GM18870 (cell line): ENCODE data around the gene SEPTIN2.
"Not testable (repeated sequence)": the region's sequence is repeated elsewhere in the genome, so short reads cannot be mapped to it uniquely, and the experiment has no call there.

ENCODE experiments used
- ATAC-seq: cut with Tn5 transposase; IDR thresholded peaks from one replicate; pipeline ENCODE4 v1.9.1; 2021; ENCODE audit warnings: moderate library complexity; ENCODE audit not compliant: unreplicated experiment

SEPTIN2 gene

DNA sequence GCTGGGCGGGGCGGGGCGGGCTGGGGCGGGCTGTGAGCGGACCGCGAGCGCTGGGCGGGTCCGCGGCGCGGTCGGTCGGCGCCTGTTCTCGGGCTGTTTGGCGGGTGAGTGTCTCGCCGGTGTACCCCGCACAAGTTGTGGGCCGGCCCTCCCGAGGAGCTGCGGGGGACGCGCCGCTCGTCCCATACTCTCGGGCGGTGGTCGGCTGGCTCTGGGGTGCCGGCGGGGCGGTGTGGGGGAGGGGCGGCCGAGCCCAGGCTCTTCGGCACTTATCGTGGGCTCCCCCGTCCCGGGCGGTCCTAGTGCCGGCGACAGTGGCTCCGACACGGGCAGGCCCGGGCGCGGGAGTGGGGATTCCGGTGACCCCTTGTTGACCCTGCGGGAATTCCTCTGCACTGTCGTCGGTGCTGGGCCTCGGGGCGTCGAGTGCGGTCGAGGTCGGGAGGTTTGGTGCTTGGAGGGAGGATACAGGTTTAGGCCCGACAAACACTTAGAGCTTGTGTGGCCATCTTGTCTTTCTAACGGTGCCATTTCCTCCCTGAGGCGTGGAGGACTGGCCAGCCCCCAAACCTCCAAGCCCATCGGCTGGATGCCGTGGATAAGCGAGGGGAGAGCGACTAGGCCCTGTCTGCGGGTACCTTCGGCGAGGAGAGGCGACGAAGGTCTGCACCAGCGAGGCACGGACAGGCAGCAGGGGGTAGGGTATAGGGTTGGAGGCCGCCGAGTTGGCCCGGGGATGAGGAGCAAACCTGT, at the start of gene SEPTIN2:
SEPTIN2 (plus strand) TSS at position 47 of the 753 bp plus-strand sequence. CDS start 8,308 bp downstream, outside the sequence.
- peak; percentile 27 for ATAC-seq

GRCh38 chr2:241267249-241268067, 48.3 kb upstream of the SEPTIN2 start:
- ATAC-seq = no peak

DNA sequence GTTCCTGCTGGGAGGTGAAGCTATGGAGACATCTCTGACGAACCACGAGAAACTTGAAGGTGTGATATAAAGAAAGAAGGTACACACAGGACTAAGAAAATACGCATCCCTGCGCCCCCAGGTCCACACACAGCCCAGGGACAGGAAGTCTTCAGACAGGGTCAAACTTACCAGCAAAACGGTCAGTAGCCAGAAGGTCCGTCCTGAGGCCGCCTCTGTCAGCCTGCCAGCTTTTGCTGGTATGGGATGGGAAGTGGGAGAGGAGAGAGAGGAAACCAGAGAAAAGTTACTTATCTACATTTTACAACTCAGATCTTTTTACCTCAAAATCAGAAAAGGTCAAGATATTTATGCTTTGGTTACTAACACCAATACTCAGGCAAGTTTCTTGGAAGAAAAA, 47.4 kb upstream of the SEPTIN2 start:
- ATAC-seq = no peak

DNA sequence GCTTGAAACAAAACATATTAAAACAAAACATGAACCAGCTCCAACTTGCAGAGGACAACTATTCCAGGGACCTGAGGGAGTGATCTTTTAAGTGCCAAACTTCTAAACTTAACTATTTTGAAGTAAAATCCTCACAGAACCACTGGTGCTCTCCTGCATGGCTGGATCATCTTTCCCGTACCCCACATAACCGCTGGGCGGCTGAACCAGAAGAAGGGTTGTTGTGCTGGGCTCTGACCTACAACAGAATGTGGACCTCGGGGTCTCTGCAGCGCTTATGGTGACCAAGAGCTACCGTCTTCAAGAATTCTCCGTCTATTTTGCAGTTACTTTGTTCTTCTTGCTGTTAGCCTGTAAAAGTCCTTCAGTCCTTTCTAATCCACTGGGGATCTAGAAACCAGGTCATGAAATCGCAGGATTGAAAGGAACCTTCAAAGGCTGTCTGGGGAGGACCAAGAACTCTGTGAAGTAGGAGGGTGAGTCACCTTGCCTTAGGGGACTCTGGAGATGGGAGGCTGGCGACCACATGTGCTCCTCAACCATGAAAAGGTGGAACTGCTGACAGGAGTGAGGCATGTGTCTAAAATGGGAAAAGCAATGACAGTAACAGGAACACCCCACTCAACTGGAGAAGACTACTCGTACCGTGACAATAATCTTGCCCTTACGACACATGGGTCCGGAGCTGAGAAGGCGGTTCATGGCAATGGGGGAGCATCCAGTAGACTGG, 46.8 kb upstream of the SEPTIN2 start:
- ATAC-seq = no peak

DNA sequence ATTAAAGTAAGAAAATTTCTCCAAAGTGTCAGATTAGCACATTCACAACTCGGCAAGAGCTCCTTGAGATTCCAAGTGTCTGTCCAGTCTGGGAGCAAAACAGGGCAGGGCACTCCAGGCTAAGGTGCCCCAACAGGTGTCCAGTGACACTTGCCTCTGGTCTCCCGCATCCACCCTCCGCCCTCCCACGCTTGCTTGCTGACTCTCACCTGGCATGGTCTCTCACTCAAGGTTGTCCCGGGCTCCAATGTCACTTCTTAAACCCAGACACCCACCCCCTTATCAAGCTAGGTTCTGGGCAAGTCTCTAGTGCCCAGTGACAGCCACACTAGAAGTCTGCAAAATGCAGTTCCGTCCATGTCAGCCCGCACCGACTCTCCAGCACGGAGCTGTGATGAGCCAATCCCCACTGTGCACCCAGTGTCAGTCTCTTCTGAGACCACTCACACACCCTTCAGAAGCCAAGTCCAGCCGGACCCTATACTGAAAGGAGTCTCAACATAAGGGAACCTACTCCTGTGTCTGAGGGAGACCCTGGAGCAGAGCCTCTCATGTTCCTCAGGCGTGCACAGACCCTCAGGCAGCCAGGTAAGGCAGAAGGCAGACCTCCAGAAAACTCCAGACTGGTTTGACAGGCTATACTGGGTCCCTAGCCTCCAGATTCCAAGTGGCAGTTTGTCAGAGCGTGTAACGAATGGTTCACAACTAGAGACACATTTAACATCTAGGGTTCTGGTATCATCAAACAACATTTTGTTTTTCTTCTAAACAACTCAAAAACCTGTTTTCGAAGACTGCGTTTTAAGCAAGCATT, 45.8 kb upstream of the SEPTIN2 start:
- no peak for ATAC-seq

- no peak for ATAC-seq
Measured at GRCh38 chr2:241270531-241270930, 45.2 kb upstream of the SEPTIN2 start.

GRCh38 chr2:241271706-241272302, 43.9 kb upstream of the SEPTIN2 start:
- no peak for ATAC-seq

DNA sequence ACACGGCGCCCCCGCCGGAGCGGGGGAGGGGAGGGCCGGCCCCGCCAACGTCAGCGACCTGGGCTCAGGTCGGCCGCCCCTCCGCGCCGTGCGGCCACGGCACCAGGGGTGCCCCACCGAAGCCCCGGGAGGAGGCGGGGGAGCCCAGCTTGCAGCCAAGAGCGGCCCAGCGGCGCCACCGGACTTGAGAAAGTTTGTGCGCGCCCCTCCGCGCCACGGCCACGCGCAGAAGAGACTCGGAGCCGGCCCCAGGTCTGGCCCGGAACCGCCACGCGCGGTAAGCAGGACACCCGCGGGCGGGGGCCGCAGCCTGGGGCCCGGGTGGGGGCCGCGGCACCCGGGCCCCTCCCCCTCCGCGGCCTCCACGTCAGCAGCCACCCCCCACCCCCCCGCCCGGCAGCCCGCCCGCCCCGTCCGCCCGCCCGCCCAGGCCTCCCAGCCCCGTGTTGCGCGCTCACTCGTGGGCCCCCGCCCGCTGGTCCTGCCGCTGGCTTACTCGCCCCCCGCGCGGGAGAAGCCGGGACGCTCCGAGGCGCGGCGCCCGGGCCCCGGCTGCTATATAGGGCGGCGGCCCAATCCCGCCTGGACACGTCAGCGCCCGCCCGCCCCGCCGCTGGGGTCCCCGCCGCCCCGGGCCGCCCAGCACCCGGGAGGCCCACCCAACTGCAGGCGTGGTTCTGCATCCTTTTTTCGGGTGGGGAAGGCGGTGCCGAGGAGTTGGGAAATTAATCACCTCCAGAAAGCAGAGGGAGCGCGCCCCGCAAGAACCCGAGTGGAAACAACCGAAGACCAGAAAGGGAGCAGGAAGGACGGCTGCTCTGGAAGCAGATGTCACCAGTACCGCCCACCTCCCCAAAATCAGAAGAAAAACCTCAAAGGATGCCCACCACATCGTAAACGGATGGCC, 43.2 kb upstream of the SEPTIN2 start:
- ATAC-seq = no peak

DNA sequence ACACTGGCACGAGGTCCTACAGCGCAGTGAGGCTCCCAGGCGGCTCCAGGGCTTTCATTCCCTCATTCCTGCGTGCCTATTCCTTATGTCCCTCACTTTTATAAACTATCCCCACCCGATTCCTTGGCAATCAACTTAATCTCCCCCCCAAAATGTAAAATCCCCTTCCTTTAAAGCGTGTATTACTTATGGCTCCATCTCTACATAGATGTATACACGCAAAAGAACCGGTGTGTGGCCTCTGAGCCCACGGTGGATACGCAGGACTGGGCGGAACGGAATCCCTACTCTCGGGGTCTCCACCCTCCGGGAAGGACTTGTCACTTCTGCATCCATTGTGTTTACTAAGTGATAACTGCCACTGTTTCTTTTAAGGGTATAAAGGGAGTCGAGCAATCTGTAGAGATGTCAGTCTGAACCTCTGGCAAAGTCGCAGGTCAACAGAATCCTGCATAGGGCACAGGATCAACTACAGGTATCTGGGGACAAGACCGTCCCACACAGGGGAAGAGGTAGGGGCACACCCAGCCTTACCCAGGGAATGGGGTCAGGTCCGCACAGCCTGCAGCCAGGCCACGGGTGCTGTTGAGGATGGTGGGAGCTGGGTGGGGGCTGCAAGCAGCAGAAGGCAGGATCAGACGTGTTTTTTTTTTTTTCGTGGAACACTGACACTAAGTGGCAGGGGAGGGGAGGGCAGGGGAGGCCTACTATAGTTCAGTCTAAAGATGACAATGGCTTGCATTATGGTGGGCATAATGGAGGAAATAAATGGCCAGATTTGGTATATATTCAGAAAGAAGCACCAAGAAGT, 42.3 kb upstream of the SEPTIN2 start:
- ATAC-seq = no peak

GRCh38 chr2:241274127-241274526, 41.6 kb upstream of the SEPTIN2 start:
- ATAC-seq = no peak

DNA sequence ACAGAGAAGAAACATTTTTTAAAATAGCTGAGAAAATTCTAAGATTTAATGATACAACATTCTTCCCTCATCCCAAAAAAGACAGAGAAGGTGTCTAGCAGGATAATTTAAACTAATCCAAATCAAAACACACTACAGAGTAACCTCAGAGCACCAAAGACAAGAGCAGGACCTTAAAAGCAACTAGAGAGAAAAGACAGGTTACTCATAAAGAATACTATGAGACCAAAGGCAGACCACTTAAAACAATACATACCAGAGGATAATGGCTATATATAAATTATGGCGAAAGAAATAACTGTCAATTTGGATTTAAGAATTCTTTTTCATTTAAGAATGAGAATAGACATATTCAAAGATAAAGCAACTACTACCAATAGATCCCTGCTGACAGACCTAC, 40.2 kb upstream of the SEPTIN2 start:
- no peak for ATAC-seq

DNA sequence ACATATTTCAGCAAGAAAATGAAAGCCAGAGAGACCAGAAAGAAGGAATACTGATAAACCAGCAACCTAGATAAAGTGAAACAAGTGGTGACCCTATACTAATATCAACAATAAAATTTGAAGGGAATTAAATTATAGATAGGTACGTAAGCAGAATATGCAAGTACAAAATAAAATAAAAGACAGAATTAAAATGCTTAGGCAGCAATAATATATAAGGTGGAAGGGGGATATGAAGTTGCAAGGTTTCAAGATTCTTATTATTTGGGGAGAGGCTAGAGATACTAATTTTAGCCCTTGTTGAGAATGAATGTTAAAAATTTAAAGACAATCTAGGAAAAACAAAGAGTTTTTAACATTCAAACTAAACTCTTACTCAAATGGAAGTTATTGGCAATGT, 39.8 kb upstream of the SEPTIN2 start:
- ATAC-seq = no peak

GRCh38 chr2:241278306-241278705, 37.4 kb upstream of the SEPTIN2 start:
- not testable (repeated sequence) for ATAC-seq

DNA sequence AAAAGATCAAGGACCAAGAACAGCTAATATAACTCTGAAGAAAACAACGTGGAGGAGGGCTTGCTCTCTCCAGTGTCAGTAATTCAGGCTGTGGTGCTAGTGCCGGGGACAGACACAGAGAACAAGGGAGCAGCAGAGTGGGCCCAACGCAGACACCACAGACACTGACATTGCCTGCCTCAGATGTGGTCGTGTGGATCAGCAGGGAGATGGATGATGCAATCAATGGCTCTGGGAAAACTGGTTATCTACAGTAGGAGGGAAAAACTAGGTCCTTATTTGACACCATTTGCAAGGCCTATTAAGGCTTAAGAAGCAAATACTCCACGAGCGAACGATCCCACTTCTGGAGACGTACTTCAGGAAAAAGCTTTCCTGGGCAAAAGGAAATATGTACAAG, 36.3 kb upstream of the SEPTIN2 start:
- ATAC-seq = no peak

DNA sequence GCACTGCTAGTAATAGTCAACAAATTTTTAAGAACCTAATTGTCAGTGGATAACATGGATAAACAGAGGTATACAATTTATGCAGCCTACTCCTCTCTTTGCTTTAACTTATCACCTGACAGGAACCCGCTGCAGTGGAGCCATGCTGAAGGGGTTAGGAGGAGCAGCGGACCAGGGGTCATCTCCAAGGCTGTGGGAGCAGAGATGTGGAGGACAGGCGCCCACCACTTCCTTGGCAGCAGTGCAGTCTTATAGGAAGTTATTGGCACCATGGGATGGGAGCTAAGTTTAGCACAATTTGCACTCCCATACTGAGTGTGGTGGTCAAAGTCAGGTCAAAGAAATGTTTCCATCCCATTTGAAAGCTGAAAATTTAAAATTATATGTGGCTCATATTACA, 35.9 kb upstream of the SEPTIN2 start:
- no peak for ATAC-seq

DNA sequence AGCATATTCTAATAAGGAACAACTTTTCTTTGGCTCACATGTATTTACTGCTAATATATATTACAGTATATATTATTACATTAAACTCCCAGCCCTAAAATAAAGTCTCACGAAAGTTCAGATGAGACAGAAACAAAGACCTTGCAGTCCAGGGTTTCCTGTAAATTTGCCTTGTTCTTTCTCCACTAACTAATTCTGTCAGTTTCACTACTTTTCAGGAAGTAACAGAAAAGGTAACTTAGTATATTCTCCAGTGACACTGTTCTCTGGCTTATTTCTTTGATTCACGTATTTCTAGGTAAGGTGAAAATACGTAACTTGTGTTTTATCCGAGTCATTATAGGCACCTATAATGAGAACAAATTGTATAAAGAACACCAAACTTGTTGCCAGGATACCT, 35.4 kb upstream of the SEPTIN2 start:
- no peak for ATAC-seq

DNA sequence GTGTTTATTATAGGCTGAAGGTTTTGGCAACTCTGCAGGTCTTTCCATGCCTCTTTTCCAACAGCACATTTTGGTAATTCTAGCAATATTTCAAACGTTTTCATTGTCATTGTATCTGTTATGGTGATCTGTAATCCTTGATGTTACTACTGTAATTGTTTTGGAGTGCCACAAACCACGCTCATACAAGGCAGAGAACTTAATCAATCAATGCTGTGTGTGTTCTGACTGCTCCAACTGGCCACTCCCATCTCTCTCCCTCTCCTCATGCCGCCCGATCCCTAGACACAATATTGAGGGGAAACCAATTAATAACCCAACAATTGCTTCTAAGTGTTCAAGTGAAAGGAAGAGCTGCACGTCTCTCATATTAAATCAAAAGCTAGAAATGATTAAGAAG, 33.2 kb upstream of the SEPTIN2 start:
- ATAC-seq = no peak

DNA sequence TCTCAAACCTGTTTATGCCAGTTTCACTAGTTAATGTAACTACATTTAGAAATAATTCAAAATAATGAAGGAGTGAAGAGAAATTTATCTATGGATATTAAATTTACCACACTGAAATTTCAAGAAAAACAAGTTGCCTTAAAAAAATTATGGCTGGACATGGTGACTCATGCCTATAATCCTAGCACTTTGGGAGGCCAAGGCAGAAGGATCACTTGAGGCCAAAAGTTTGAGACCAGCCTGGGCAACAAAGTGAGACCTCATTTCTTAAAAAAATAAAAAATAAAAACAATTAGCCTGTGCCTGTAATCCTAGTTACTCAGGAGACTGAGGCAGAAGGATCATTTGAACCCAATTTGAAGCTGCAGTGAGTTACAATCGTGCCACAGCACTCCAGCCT, 30.1 kb upstream of the SEPTIN2 start:
- ATAC-seq = no peak
